DLD1 (cell line): Measurements from ENCODE around the gene ZNF507.
"Not testable (repeated sequence)": the region's sequence is repeated elsewhere in the genome, so short reads cannot be mapped to it uniquely, and the experiment has no call there.

Source experiments
- in situ Hi-C: cut with HindIII; loops from 2 replicates; pipeline ENCODE4 v1.10.0; 2017; ENCODE audit warnings: low sequenced_read_pairs

ZNF507 gene

DNA sequence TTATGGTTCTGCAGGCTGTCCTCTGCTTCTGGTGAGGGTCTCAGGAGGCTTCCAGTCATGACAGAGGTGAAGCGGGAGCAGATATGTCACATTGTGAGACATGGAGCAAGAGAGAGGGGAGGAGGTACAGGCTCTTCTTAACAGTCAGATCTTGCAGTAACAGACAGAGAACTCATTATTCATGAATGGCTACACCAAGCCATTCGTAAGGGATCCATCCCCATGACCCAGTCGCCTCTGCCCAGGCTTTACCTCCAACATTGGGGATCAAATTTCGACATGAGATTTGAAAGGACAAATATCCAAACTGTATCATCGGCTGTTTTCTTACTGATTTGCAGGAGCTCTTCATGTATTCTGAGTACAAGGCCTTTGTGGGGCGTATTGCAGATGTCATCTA, 21.7 kb downstream of the ZNF507 start:
- in situ Hi-C loops = no loop called here

DNA sequence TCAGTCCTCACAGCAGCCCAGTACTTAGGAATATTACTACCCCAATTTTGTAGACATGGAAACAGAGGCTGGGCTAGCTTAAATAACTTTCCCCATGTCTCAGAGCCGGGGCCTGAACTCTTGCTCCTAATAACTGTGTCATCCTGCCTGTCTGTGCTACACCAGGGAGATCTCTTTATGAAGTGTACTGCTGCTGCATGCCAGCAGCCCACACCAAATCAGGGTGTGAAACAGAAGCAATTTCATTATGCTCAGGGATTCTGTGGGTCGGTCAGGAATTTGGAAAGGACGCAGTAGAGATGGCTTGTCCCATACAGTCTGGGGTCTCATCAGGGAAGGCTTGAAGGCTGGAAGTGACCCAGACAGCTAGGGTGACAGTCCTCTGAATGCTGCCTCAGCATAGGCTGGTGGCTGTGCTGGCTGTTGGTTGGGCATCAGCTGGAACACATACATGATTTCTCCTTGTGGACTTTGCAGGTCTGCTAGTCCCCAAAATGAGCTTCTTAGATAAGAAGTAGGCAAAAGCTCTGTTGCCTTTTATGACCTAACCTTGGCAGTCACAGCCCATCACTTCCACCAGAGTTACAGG, 22.6 kb downstream of the ZNF507 start:
- in situ Hi-C loops = no loop called here

DNA sequence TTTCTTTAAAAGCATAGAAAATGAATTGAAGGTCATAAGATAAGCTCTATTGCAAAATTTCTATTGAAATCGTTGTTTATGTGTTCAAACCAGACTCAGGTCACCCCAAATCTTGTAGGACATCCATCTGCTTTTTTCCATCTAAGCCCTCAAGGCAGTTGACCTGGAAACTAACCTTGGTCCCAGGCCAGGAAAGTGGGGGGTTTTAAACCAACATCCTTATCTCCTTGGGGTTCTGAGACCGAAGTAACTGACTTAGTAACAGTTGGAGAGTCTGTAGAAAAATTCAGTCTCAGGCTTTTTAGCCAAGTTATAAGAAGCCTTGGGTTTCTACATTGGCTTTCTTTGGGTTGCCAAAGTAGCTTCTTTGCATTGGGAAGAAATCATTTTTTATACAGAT, 23.4 kb downstream of the ZNF507 start:
- in situ Hi-C loops = no loop called here

GRCh38 chr19:32372726-32373517, 27.5 kb downstream of the ZNF507 start:
- in situ Hi-C loops = no loop called here

- in situ Hi-C loops = no loop called here
Measured at GRCh38 chr19:32373585-32374295, 28.3 kb downstream of the ZNF507 start.

DNA sequence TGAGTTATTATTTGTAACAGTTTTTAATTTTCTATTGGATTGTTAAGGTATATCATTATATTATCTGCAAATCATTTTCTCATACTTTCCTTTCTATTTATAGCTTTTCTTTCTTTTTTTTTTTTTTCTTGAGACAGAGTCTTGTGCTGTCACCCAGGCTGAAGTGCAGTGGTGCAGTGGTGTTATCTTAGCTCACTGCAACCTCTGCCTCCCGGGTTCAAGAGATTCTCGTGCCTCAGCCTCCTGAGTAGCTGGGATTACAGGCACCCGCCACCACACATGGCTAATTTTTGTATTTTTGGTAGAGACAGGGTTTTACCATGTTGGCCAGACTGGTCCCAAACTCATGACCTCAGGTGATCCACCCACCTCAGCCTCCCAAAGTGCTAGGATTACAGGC, 29.0 kb downstream of the ZNF507 start:
- in situ Hi-C loops = not testable (repeated sequence)

DNA sequence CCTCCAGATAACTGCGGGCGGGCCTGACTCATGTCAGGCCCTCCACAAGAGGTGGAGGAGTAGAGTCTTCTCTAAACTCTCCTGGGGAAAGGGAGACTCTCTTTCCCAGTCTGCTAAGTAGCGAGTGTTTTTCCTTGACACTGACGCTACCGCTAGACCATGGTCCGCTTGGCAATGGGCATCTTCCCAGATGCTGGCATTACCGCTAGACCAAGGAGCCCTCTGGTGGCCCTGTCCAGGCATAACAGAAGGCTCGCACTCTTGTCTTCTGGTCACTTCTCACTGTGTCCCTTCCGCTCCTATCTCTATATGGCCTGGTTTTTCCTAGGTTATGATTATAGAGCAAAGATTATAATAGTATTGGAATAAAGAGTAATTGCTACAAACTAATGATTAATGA, 31.7 kb downstream of the ZNF507 start:
- in situ Hi-C loops = not testable (repeated sequence)

- in situ Hi-C loops = no loop called here
Measured at GRCh38 chr19:32380269-32380668, 34.9 kb downstream of the ZNF507 start.

DNA sequence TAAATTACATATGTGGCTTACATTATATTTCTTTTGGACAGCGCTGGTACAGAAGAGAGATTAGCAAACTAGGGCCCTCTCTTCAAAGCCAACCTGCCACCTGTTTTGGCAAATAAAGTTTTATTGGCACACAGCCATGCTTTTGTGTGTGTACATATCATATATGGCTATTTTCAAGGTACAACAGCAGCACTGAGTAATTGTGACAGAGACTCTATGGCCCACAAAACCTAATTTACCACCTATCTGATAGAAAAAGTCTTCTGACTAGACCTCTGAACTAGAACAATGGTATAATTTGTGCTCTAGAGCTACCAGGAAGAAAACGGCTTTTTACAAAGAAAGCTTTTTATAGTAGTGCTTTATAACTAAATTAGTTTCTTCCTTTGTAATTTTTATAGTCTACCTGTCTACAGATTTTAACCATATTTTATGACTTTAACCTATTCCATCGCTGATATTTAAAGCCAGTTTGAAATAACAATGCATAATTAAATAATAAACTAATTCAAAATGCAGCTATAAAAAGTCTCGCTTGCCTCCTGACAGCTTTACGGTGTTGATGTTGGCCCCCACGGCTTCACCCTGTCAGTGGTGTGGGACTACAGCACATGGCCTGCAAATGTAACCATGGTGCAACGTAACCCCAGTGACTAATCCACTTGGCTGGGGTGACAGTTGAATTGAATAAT, 42.4 kb downstream of the ZNF507 start:
- in situ Hi-C loops = no loop called here

GRCh38 chr19:32388393-32388855, 43.0 kb downstream of the ZNF507 start:
- in situ Hi-C loops = no loop called here

- in situ Hi-C loops = no loop called here
Measured at GRCh38 chr19:32392901-32393300, 47.5 kb downstream of the ZNF507 start.

DNA sequence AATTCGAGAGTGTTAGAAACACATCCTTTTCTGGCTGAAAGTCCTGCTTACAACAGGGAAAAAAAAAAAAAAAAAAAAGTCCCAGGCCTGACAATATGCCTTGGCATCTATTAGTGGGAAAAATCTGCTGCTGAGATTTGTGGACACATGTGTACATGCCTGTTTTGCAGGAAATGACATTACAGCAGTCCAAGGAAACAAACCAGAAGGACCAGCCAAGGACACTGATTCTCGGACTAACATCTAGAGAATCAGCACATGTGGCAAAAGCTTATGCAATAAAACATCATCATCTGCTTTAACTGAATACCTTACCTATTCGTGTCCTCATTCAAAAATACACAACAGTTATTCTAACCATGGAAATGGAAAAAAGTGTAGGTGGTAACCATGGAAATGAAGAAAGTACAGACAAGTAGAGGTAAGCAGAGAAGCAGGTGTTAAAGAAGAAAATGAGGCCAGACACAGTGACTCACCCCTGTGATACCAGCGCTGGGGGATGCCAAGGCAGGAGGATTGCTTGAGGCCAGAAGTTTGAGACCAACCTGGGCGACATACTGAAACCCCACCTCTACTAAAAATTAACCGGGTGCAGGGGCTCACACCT, 50.7 kb downstream of the ZNF507 start:
- in situ Hi-C loops = no loop called here

- in situ Hi-C loops = no loop called here
Measured at GRCh38 chr19:32397671-32398101, 52.3 kb downstream of the ZNF507 start.

GRCh38 chr19:32401992-32402391, 56.6 kb downstream of the ZNF507 start:
- in situ Hi-C loops = no loop called here

GRCh38 chr19:32403291-32403995, 58.0 kb downstream of the ZNF507 start:
- in situ Hi-C loops = no loop called here

DNA sequence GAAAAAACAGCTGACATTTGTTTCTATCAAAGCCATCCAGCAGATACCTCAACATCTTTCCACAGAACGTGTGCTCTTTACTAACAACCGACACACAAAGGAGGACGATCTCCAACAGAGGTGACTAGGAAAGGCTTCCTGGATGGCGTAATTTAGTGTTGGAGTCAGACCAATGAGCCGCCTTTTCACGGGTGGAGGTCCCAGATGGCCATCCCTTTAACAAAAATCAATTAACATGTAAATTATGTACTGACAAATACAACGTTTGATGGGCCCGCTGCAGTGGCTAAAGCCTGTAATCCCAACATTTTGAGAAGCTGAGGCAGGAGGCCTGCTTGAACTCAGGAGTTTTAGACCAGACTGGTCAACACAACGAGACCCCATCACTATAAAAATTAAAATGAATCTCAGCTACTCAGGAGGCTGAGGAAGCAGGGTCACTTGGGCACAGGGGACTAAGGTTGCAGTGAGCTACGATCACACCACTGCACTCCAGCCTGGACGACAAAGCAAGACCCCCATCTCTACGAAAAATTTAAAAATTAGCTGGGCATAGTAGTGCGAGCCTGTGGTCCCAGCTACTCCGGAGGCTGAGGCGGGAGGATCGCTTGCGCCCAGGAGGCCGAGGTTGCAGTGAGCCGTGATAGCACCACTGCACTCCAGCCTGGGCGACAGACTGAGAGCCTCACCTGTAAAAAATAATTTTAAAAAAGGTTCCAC, 59.0 kb downstream of the ZNF507 start:
- in situ Hi-C loops = no loop called here

DNA sequence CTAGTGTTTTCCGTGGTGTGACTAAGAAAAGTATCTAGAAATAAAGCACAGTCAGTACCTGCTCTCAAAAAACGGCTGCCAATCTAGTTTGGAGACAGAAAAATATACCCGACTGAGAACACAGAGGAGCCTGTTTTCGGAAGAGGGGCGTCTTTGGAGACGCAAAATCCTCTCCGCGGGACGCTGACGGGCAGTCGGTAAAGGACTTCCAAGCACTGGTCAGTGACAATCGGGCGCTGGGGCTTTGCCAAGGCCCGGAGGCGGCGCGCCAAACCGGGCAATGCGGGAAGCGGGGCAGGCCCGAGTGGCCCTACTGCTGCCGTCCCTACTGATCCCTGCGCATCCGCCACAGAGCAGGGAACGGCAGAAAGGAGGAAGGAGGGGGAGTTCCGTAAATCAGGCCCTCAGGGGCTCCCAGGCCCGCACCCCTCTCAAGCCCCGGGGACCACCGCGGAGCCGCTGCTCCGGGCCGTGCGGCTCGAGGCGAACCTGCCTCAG, 59.6 kb downstream of the ZNF507 start:
- in situ Hi-C loops = no loop called here

DNA sequence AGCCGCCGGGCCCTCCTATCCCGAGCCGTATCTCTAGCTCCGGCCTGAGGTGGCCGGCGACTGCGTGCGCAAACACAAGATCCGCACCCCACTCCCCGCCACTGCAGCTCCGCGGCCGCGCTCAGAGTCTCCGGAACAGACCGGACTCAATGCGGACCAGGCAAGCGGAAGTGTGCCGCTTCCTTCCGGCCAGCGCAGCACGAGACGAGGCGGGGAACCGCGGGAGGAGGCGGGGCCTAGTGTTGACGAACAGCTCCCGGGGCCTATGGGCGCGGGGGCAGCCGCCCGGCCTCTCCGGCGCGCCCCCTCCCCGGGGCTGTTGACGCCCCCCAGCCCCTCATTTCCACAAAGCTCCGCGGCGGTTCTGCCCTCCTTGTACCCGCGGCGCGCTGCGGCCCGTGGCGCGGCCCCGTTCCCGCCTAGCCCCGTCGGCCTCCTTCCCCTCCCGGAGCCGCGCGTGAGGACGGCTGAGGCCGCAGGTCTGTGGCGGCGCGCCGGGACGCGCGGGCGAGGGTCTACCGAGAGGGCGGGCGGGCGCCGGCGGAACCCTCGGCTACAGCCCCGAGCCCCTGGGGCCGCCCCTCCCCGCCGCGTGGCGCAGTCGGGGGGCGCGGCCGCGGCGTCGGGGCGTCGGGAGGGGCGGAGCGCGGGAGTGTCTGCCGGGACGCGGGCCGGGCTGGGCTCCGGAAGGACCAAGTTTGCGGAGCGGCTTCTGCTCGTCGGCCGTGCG, 60.2 kb downstream of the ZNF507 start, which contains the start of gene DPY19L3:
TSS of gene DPY19L3 (plus strand) at position 340 of the 730 bp plus-strand sequence. CDS start 2,484 bp downstream, outside the sequence.
- in situ Hi-C loops = no loop called here
